HCT116 (cell line): ENCODE measurements around the gene ERBB2. TPM values are rescaled to one million over a fixed set of nuclear protein-coding genes. Genes with fewer than 3 reads are reported as not detected.

Experiments used
- ATAC-seq: fragments of 200-7000 bp; cut with Tn5 transposase; 2 replicates; pipeline ENCODE4 v1.9.1; 2020; ENCODE audit warnings: mild to moderate bottlenecking, moderate library complexity
- BruUV-seq: library from RNA; stranded (reverse); fragments of 400-500 nt; replicated peaks from 2 replicates; lab custom pipeline; 2021; lab: Mats Ljungman, UMichigan
- CTCF ChIA-PET: fragments of 300-600 bp; sonication (Branson Sonifier 250); formaldehyde crosslinking; loops from one replicate; lab custom pipeline; 2021; ENCODE audit warnings: antibody characterized with exemption; lab: Charles Lee
- POLR2A ChIA-PET: fragments of 300-600, 350-600 bp; sonication (Branson Sonifier 250); formaldehyde crosslinking; loops from one replicate; lab custom pipeline; 2021; ENCODE audit warnings: antibody characterized with exemption; lab: Charles Lee
- RAD21 ChIA-PET, 2 experiments: fragments of 300-600 bp; sonication (Branson Sonifier 250); formaldehyde crosslinking; loops; one replicate each; lab custom pipeline; 2023; ENCODE audit warnings: low total read pairs in 2 of 2; ENCODE audit not compliant: uncharacterized antibody in 2 of 2, unreplicated experiment in 2 of 2, low non-redundant PET in 1 of 2; lab: Charles Lee
- DNase-seq: peaks from one replicate; pipeline ENCODE4 v3.0.0-alpha.2; 2010; ENCODE audit warnings: low read depth, low spot score
- H2AFZ ChIP-seq: fragments of 200-600 bp; shearing (Covaris generic), sonication (generic); 2 replicates; pipeline ENCODE4 v1.6.1; 2017; ENCODE audit warnings: low read depth, mixed run types, mixed read lengths, antibody characterized with exemption, low read length; ENCODE audit not compliant: poor library complexity, severe bottlenecking
- H3K27ac ChIP-seq: 2 replicates; pipeline ENCODE4 v1.5.1; 2012; ENCODE audit warnings: low read depth, low read length
- H3K27me3 ChIP-seq: fragments of 200-600 bp; sonication (generic); 2 replicates; pipeline ENCODE4 v1.6.1; 2016; ENCODE audit warnings: mixed run types, low read length, mixed read lengths; ENCODE audit not compliant: insufficient read depth
- H3K36me3 ChIP-seq, 2 experiments: fragments of 200-500 bp in 1 of 2; fragments of 200-600 bp in 1 of 2; sonication (Bioruptor generic) in 1 of 2; sonication (generic) in 1 of 2; 2 replicates each; pipeline versions ENCODE4 v1.5.1 to v1.6.1; 2014 to 2016; ENCODE audit warnings: low read length in 2 of 2, inconsistent platforms in 1 of 2, mixed read lengths in 1 of 2, mixed run types in 1 of 2; ENCODE audit not compliant: insufficient read depth in 2 of 2, control insufficient read depth in 1 of 2
- H3K4me1 ChIP-seq, 2 experiments: fragments of 200-600 bp in 1 of 2; sonication (generic) in 1 of 2; 2 replicates each; pipeline versions ENCODE4 v1.5.1 to v1.6.1; 2012 to 2017; ENCODE audit warnings: low read length in 2 of 2, inconsistent platforms in 1 of 2, mild to moderate bottlenecking in 1 of 2, mixed read lengths in 1 of 2, mixed run types in 1 of 2, moderate library complexity in 1 of 2; ENCODE audit not compliant: insufficient read depth in 2 of 2, control insufficient read depth in 1 of 2
- H3K4me2 ChIP-seq: fragments of 200-600 bp; sonication (generic); 2 replicates; pipeline ENCODE4 v1.6.1; 2017; ENCODE audit warnings: mixed run types, low read length, mixed read lengths
- H3K4me3 ChIP-seq, 2 experiments: fragments of 200-600 bp in 1 of 2; sonication (generic) in 1 of 2; replicated peaks in 1 of 2; 2 replicates each; pipeline ENCODE4 v1.5.1; 2011 to 2016; ENCODE audit warnings: low read length in 2 of 2, control low read depth in 1 of 2, low read depth in 1 of 2, mild to moderate bottlenecking in 1 of 2, mixed read lengths in 1 of 2, mixed run types in 1 of 2
- H3K79me2 ChIP-seq: fragments of 200-600 bp; sonication (generic); 2 replicates; pipeline ENCODE4 v1.6.1; 2017; ENCODE audit warnings: mild to moderate bottlenecking, mixed run types, low read length, moderate library complexity, mixed read lengths; ENCODE audit not compliant: insufficient read depth
- H3K9ac ChIP-seq: fragments of 200-600 bp; sonication (generic); 2 replicates; pipeline ENCODE4 v1.6.1; 2016; ENCODE audit warnings: low read length, mixed read lengths
- H3K9me2 ChIP-seq: fragments of 200-600 bp; sonication (generic), shearing (Covaris generic); 2 replicates; pipeline ENCODE4 v1.6.1; 2017; ENCODE audit warnings: mixed run types, mild to moderate bottlenecking, moderate library complexity; ENCODE audit not compliant: insufficient read depth
- H3K9me3 ChIP-seq, 2 experiments: fragments of 200-500 bp in 1 of 2; fragments of 200-600 bp in 1 of 2; sonication (Bioruptor generic) in 1 of 2; sonication (generic) in 1 of 2; 2 replicates each; pipeline ENCODE4 v1.6.1; 2014 to 2017; ENCODE audit warnings: low read length in 2 of 2, mixed read lengths in 2 of 2, inconsistent platforms in 1 of 2, low read depth in 1 of 2, mild to moderate bottlenecking in 1 of 2, mixed run types in 1 of 2, moderate library complexity in 1 of 2; ENCODE audit not compliant: control insufficient read depth in 1 of 2, insufficient read depth in 1 of 2
- H4K20me1 ChIP-seq: fragments of 200-600 bp; sonication (generic), shearing (Covaris generic); 2 replicates; pipeline ENCODE4 v1.6.1; 2017; ENCODE audit warnings: mixed run types, mild to moderate bottlenecking, moderate library complexity; ENCODE audit not compliant: insufficient read depth
- EGR1 ChIP-seq: IDR thresholded peaks from 2 replicates; pipeline ENCODE4 v1.6.1; 2012; ENCODE audit warnings: low read depth
- SP1 ChIP-seq: IDR thresholded peaks from 2 replicates; pipeline ENCODE4 v1.6.1; 2012; ENCODE audit warnings: low read depth
- intact Hi-C: fragments of 100-400 bp; cut with micrococcal nuclease; formaldehyde crosslinking; loops from 2 replicates; pipeline ENCODE4 v1.10.0; 2022
- total RNA-seq: library from RNA; stranded (reverse); gene quantifications from one replicate; pipeline ENCODE4 v1.2.1, GENCODE V29; 2021; ENCODE audit not compliant: unreplicated experiment
- TF ChIP-seq, protein P1 (sequence below): IDR thresholded peaks from 2 replicates; pipeline ENCODE4 v1.6.1; 2011; ENCODE audit warnings: mild to moderate bottlenecking, low read length, moderate library complexity; ENCODE audit not compliant: insufficient replicate concordance; ENCODE audit errors: extremely low read depth

ERBB2 gene
- total RNA-seq, 1 experiment from 2014 or later: 75.8 TPM

DNA sequence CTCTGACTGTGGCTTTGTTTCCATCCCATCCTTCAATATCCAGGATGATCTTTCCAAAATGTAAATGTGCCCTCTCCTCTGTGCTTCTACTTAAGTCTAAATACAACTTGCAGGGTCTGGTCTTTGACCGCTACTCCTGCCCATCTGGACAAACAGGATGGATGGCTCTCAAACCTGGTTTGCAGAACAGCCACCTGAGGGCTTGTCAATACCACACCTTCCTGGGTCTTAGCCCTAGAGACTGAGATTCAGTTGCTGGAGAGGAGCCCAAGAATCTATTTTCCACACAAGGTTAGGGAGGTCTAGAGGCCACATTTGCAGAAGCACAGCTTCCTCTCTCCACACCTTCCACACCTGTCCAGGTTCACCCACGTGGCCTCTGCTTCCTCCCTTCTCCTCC, 36.0 kb downstream of the ERBB2 start (continued):
- TF ChIP-seq EGR1: no peak

DNA sequence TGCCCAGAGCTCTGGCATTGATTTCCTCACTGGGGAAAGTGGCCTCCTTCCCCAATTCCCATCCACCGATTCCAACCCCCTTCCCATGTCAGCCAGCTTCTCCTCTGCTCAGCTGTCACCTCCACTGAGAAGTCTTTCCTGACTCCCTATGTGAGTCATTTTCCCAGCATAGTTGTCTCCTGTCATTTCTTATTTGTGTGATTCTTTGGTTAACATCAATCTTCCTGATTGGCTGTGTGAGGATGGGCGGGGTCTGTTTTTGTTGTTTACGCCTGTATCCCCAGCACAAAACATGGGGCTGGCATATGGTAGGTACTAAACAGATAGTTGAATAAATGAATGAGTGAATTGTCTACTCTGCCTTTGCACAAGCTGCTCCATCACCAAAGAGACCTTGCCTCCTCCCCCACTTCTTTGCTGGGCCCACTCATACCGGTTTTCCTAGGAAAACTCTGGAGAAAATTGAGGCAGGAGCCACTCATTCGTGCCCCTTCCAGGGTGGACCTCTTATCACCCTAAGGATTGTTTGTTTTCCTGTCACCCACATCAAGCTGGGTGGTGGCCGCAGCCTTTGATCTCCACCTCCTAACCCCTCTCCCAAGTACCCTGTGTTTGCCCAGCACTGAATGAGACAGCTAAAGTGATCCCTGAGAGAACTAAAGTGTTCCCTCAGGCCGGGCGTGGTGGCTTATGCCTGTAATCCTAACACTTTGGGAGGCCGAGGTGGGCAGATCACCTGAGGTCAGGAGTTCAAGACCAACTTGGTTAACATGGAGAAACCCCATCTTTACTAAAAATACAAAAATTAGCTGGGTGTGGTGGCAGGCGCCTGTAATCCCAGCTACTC, 36.7 kb downstream of the ERBB2 start:
- Histone ChIP-seq H2AFZ (no peak overlapping the region), H3K4me3 (no peak overlapping the region), H3K9me2 (no peaks in the 10 kb centered on the region), H3K4me2 (peak overlapping the region; percentile 100), H4K20me1 (no peaks in the 10 kb centered on the region), H3K9ac (no peak overlapping the region; the same call in 1 of the 2 replicates), H3K27ac (peak overlapping the region; percentile 16; the same call in 1 of the 2 replicates), H3K27me3 (no peaks in the 10 kb centered on the region), H3K36me3 (no peaks in the 10 kb centered on the region), H3K4me1 (peaks cover 31 to 58% of the 10 kb centered on the region in 2 experiments), H3K79me2 (peaks cover 22% of the 10 kb centered on the region; the same call in 1 of the 2 replicates), H3K9me3 (no peaks in the 10 kb centered on the region)
- ATAC-seq (no peak), DNase-seq (peak; percentile 47)
- TF ChIP-seq, protein P1, sequence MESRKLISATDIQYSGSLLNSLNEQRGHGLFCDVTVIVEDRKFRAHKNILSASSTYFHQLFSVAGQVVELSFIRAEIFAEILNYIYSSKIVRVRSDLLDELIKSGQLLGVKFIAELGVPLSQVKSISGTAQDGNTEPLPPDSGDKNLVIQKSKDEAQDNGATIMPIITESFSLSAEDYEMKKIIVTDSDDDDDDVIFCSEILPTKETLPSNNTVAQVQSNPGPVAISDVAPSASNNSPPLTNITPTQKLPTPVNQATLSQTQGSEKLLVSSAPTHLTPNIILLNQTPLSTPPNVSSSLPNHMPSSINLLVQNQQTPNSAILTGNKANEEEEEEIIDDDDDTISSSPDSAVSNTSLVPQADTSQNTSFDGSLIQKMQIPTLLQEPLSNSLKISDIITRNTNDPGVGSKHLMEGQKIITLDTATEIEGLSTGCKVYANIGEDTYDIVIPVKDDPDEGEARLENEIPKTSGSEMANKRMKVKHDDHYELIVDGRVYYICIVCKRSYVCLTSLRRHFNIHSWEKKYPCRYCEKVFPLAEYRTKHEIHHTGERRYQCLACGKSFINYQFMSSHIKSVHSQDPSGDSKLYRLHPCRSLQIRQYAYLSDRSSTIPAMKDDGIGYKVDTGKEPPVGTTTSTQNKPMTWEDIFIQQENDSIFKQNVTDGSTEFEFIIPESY: no peak
- TF ChIP-seq SP1: peak; percentile 65
- intact Hi-C loops: loop anchor here (5.0 to 10.0 kb wide), 2 partner anchors 114 to 218 kb away; no protein-coding TSS in a partner anchor
- RAD21 ChIA-PET: interaction anchor here in 1 of 2 experiments (0.6 kb wide), 1 partner anchor 31 kb away, joined by 5 read pairs; no protein-coding TSS in a partner anchor
- BruUV-seq: no TSS peak
- POLR2A ChIA-PET: no interaction called here
- CTCF ChIA-PET: interaction anchor here (1.1 kb wide), 1 partner anchor 115 kb away, joined by 3 read pairs; no protein-coding TSS in a partner anchor
